ENCODE measurements around the gene CDH12.
A peak's percentile ranks its signal among the peaks of the same experiment; 100 is the strongest.
"Not testable (repeated sequence)": the region's sequence is repeated elsewhere in the genome, so short reads cannot be mapped to it uniquely, and the experiment has no call there.

Gene CDH12

DNA sequence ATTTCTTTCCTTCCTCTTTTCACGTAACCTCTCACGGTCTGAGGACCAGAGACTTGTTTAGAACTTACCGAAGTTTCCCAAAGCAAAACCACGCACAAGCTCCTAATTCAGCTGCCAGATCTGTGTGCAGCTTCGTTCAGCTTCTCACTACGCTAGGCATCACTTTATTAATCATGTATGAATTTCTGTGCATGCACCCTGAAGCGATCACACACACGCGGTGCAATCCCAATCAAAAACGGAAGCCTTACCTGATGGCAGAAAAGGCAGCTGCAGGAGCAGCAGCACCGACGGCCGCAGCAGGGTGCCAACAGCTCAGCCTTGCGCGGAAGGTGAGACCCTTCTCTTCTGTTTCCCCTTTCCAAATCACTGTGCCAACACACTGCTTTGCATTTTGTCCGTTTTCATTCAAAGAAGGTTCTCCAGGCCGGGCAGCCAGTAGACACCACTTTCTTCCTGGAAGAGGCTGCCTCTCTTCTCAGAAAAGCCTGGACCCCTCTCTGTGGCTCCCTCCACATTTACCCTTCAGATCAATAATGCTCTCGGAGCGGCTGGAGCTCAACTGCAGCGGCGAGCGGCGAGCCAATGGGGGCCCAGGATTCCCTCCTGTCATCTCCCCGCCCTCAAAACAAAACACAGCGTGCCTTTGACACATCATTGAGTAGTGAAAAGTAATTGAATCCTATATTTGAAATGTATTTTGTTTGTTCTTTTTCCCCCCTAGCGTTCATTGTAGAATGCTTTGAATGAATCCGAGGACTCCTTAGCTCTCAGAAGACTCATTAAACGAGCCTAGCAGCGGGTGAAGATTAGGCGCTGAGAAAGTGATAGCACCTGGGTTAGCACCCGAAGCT is at the start of gene CDH12:
Gene CDH12 (minus strand): TSS at position 538 of the 854 bp plus-strand sequence.
- peak; percentile 17 for DNase-seq (ENCODE audit: low spot score)

DNA sequence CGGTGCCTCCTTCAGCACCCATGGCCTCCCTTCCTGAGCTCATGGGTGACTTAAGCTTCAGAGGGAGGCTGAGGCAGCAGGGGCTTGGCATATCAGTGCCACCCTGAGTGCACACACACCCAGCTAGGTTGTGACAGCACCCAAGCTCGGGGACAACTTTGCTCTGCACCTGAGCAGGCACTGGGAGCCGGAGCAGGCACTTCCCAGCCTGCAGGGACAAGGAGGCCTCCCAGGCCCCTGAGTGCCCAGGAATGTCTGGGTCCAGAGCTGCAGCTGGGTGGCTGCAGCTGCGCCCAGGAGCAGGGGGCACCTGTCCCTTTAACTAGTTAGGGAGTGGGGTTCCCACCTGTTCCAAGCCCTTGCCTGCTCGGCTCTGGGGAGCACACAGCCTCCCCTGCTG is 48.7 kb upstream of the CDH12 start:
- no peak for DNase-seq (ENCODE audit: low spot score)

DNA sequence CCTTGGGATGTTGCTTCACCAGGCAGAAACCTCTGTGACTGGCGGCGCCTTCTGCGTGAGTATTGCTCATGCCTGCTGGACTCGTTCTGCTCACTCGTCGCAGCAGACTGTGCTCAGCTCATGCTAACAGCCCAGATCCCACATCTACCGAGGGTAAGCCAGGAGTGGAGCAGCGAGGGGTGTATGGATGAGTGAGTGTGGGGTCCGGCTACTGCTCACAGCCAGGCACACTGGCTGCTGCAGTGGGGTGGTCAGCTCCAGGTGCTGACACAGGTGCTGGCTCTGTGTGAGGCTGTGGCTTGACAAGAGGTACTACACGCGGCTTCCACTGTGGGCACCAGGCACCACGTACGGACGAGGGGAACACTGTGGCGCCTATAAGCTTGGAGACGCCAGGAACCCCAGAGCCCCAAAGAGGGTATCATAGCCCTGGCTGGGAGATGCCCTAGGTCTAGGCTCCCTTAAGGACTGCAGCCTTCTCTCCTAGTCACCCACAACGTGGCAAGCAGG is 47.7 kb upstream of the CDH12 start:
- DNase-seq (ENCODE audit: low spot score) = no peak

GRCh38 chr5:22899341-22899740 is 46.2 kb upstream of the CDH12 start:
- no peak for DNase-seq (ENCODE audit: low spot score)

GRCh38 chr5:22896152-22896551 is 43.0 kb upstream of the CDH12 start:
- DNase-seq (ENCODE audit: low spot score) = peak; percentile 6

- DNase-seq (ENCODE audit: low spot score) = no peak
Measured at GRCh38 chr5:22892441-22892840, 39.3 kb upstream of the CDH12 start.

DNA sequence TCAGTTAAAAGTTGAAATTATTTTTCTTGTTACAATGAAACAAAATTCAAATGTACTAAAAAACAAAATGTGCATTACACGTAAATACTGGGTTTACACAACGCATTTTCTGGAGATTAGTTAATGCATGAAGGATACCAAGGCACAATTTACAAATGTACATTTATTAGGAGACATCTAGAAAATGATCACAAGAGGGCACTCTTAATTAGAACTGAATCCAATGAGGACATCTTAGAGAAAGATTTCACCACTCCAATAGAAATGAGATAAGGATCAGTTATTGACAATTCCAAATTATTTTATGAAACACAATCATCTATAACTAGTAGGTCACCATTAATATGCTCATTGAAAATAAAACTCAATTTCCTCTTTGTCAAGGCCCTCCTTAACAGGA is 36.6 kb upstream of the CDH12 start:
- DNase-seq (ENCODE audit: low spot score) = no peak

DNA sequence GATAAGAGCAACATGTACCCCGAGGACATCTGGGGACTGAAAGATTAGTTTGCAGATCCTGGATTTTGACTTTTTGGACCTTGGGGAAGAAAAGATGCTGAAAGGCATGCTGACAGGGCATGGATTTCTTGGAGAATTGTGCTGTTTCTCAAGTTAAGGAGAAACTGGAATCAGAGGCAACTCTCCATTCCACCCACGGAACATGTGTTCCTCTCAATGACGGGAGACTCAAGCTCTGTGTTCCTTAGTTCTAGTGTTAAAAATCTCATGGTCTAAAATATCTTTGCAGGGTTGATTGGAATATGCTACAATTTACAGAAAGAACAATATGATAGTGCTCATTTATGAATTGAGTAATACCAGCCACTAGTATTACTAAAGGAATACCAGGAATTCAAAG is 34.4 kb upstream of the CDH12 start:
- no peak for DNase-seq (ENCODE audit: low spot score)

DNA sequence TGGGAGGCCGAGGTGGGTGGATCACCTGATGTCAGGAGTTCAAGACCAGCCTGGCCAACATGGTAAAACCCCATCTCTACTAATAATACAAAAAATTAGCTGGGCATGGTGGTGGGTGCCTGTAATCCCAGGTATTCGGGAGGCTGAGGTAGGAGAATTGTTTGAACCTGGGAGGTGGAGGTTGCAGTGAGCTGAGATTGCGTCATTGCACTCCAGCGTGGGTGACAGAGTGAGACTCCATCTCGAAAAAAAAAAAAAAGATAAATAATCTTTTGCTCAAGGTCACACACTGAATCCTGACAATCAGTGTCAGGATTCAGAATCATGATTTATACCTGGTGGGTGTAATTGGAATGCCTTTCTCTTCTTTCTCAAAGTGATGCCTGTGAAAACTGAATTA is 5.8 kb upstream of the CDH12 start:
- not testable (repeated sequence) for DNase-seq (ENCODE audit: low spot score)

DNA sequence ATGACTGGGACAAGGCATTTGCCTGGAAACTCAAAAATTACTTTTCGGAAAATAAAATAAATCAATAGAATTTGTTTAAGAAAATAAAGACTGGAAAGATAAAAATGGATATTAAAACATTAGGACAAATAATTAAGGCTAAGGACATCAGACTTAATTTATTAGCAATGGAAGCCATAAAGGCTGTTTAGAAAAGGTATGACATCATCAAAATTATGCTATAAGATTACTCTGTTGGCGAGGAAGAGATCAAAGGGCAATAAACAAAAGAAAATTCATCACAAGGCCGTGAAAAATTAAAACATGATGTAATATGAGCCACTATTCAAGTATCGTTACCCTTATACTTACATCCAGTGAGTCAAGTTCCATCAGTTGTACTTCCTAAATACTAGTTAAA is 2.7 kb upstream of the CDH12 start:
- no peak for DNase-seq (ENCODE audit: low spot score)

DNA sequence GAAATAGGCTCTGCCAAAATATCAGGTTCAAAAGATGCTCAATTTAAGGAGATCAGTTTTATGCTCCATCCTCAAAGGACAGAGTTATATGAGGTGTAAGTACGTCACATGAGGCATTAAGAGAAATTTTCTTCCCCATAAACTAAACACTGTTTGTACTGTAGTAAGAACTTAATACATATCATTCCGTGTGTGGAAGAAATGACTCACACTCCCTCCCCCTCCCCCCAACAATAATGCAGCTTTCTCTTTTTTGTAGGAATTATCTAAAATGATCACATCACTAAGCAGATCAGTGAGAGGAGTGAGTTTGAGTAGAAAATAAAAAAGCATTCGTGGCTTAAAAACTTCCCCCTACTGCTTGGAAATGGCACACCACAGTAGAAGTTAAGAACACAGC is 2.2 kb downstream of the CDH12 start:
- no peak for DNase-seq (ENCODE audit: low spot score)

- no peak for DNase-seq (ENCODE audit: low spot score)
Measured at GRCh38 chr5:22846693-22847092, 6.5 kb downstream of the CDH12 start.

DNA sequence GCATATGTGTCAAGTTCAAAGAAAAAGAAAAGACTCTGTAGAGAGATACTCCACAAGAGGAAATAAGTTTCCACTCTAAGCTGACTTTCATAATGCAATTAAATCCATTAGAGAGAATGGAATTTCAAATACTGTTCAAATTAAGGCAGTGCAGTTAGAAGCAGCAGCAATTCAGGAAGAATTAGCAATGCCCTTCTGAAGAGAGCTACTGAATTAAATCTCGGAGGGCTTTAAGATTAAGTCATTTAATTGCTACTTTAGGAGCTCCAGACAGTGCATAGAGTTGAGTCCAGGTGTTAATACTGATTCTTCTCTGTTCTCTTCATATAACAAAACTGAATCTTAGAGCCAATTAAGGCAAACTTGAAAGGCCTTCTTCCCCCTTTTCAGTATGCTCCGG is 8.5 kb downstream of the CDH12 start:
- no peak for DNase-seq (ENCODE audit: low spot score)

GRCh38 chr5:22844155-22844554 is 9.0 kb downstream of the CDH12 start:
- no peak for DNase-seq (ENCODE audit: low spot score)

- DNase-seq (ENCODE audit: low spot score) = no peak
Measured at GRCh38 chr5:22842574-22842973, 10.6 kb downstream of the CDH12 start.

GRCh38 chr5:22837803-22838202 is 15.3 kb downstream of the CDH12 start:
- no peak for DNase-seq (ENCODE audit: low spot score)

- no peak for DNase-seq (ENCODE audit: low spot score)
Measured at GRCh38 chr5:22835686-22836085, 17.5 kb downstream of the CDH12 start.

GRCh38 chr5:22793463-22793862 is 59.7 kb downstream of the CDH12 start:
- no peak for DNase-seq (ENCODE audit: low spot score)

DNA sequence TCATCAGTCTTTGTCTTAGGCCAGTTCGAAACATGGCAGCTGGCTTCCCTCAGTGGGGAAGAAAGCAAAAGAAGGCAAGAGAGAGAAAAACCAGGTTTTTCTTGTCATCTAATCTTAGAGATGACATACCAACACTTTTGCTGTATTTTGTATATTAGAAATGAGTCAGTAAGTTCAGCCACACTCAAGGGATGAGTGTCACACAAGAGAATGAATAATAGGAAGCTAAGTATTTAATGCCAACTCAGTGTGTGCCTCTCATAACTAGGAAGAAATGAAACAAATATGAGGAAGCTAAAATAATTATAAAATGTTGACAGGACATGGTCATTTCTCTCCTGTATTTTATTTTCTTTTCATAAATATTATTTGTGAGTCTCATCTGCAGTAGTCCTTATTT is 65.3 kb downstream of the CDH12 start:
- DNase-seq (ENCODE audit: low spot score) = no peak

DNA sequence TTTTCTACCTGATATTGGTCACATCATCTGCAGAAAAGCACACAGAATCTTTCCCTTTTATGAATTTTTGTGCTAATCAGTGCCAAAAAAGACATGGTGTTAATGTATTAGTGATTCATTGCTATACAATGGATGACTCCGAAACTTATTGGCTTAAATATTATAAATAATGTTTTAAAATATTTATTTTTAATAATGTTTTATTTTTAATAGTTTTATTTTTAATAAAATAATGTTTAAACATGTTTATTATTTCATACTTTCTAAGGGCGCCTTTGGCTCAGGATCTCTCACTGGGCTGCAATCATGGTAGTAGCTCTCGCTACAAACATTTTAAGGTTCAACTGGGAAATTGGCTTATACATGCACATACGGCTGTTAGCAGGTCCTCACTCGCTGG is 65.7 kb downstream of the CDH12 start:
- DNase-seq (ENCODE audit: low spot score) = no peak

DNA sequence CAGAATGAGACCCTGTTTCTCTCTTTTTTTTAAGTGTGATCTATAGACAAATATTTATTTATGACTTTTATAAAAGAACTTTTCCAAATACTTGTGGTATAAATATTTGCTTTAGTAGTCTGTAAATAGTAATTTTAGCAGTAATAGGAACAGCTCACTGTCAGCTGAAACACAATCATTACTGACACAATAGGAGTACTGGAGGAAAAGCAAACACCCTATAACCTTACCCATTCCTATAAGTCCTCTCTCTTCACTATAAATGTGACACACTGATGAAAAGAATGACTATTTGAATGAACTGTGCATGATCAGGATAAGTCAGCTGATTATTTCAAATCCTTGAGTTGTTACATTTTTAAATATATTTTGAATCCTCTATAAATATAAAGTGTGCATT is 72.4 kb downstream of the CDH12 start:
- DNase-seq (ENCODE audit: low spot score) = no peak

- DNase-seq (ENCODE audit: low spot score) = no peak
Measured at GRCh38 chr5:22779499-22779898, 73.6 kb downstream of the CDH12 start.

- DNase-seq (ENCODE audit: low spot score) = no peak
Measured at GRCh38 chr5:22776285-22776684, 76.9 kb downstream of the CDH12 start.

DNA sequence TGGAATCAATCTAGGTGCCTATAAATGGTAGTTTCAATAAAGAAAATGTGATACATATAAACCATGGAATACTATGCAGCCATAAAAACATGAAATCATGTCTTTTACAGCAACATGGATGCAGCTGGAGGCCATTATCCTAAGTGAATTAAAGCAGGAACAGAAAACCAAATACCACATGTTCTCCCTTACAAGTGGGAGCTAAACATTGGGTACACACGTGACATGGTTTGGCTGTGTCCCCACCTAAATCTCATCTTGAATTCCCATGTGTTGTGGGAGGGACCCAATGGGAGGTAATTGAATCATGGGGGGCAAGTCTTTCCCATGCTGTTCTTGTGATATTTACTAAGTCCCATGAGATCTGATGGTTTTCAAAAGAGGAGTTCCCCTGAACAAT is 78.9 kb downstream of the CDH12 start:
- DNase-seq (ENCODE audit: low spot score) = not testable (repeated sequence)

Measured in putamen (tissue), 1 donor.